H1 (cell line): ENCODE measurements around the gene HEXIM2. TPM values are rescaled to one million over a fixed set of nuclear protein-coding genes. Genes with fewer than 3 reads are reported as not detected.

Experiments used
- BACH1 ChIP-seq: IDR thresholded peaks from 2 replicates; pipeline ENCODE4 v1.6.1; 2012; ENCODE audit warnings: low read length, improper control_type of control experiment
- CBX5 ChIP-seq: fragments of 300-800, 300-1000 bp; sonication (generic); IDR thresholded peaks from 2 replicates; pipeline ENCODE4 v1.7.1; 2016; ENCODE audit warnings: antibody characterized with exemption, low read length, low read depth
- CBX8 ChIP-seq: fragments of 300-800, 300-1000 bp; sonication (generic); IDR thresholded peaks from 2 replicates; pipeline ENCODE4 v1.7.1; 2016; ENCODE audit warnings: low read depth, low read length, borderline replicate concordance
- CEBPB ChIP-seq: IDR thresholded peaks from 2 replicates; pipeline ENCODE4 v1.6.1; 2012; ENCODE audit warnings: low read depth, low read length
- CREB1 ChIP-seq: IDR thresholded peaks from 2 replicates; pipeline ENCODE4 v1.6.1; 2012; ENCODE audit warnings: inconsistent platforms
- EZH2 ChIP-seq: fragments of 200-600 bp; sonication (generic); IDR thresholded peaks from 2 replicates; pipeline ENCODE4 v1.7.1; 2012; ENCODE audit warnings: low read depth, mild to moderate bottlenecking, moderate library complexity, low read length, inconsistent platforms; ENCODE audit not compliant: severe bottlenecking
- GTF2F1 ChIP-seq: IDR thresholded peaks from 2 replicates; pipeline ENCODE4 v1.6.1; 2012; ENCODE audit warnings: low read depth, low read length, improper control_type of control experiment, borderline replicate concordance
- HDAC2 ChIP-seq, 2 experiments: fragments of 300-600 bp in 1 of 2; sonication (generic) in 1 of 2; IDR thresholded peaks; 2 replicates each; pipeline ENCODE4 v1.6.1; 2011 to 2012; ENCODE audit warnings: low read depth in 2 of 2, low read length in 2 of 2, mild to moderate bottlenecking in 2 of 2, moderate library complexity in 2 of 2, borderline replicate concordance in 1 of 2, inconsistent platforms in 1 of 2
- HDAC6 ChIP-seq: IDR thresholded peaks from one replicate; pipeline ENCODE4 v1.7.1; 2012; ENCODE audit warnings: low read depth, mild to moderate bottlenecking, inconsistent platforms, low read length, moderate library complexity
- KDM4A ChIP-seq: IDR thresholded peaks from one replicate; pipeline ENCODE4 v1.7.1; 2012; ENCODE audit warnings: low read depth, mild to moderate bottlenecking, moderate library complexity, low read length, inconsistent platforms; ENCODE audit not compliant: severe bottlenecking
- PHF8 ChIP-seq: fragments of 200-600 bp; sonication (generic); conservative IDR thresholded peaks from 2 replicates; pipeline ENCODE4 v1.7.1; 2012; ENCODE audit warnings: low read depth, mild to moderate bottlenecking, inconsistent platforms, low read length, moderate library complexity
- POLR2A ChIP-seq, 2 experiments: IDR thresholded peaks; 1 replicate in 1 of 2; 2 replicates in 1 of 2; pipeline ENCODE4 v1.6.1; 2011; ENCODE audit warnings: low read depth in 2 of 2, low read length in 2 of 2, mild to moderate bottlenecking in 2 of 2; ENCODE audit errors: control extremely low read depth in 1 of 2
- POLR2AphosphoS5 ChIP-seq: IDR thresholded peaks from 2 replicates; pipeline ENCODE4 v1.6.1; 2011; ENCODE audit warnings: low read depth, low read length
- RNF2 ChIP-seq: fragments of 200-900, 300-1000 bp; sonication (generic); IDR thresholded peaks from 2 replicates; pipeline ENCODE4 v1.7.1; 2016; ENCODE audit warnings: borderline replicate concordance, low read depth, mild to moderate bottlenecking, antibody characterized with exemption, low read length; ENCODE audit not compliant: poor library complexity, severe bottlenecking; ENCODE audit errors: missing control alignments
- RXRA ChIP-seq: IDR thresholded peaks from 2 replicates; pipeline ENCODE4 v1.6.1; 2011; ENCODE audit warnings: low read depth, mild to moderate bottlenecking, low read length, moderate library complexity; ENCODE audit not compliant: insufficient read depth
- SIRT6 ChIP-seq: IDR thresholded peaks from one replicate; pipeline ENCODE4 v1.7.1; 2012; ENCODE audit warnings: low read length, inconsistent platforms
- SP2 ChIP-seq: IDR thresholded peaks from 2 replicates; pipeline ENCODE4 v1.6.1; 2012; ENCODE audit warnings: mild to moderate bottlenecking, low read length, inconsistent platforms
- SRF ChIP-seq: IDR thresholded peaks from 2 replicates; pipeline ENCODE4 v1.6.1; 2011; ENCODE audit warnings: mild to moderate bottlenecking, low read depth, low read length, moderate library complexity
- SUZ12 ChIP-seq: fragments of 200-600 bp; sonication (generic); IDR thresholded peaks from 2 replicates; pipeline ENCODE4 v1.6.1; 2012; ENCODE audit warnings: mild to moderate bottlenecking, inconsistent platforms, low read length, moderate library complexity, mixed read lengths
- ZNF274 ChIP-seq: IDR thresholded peaks from 2 replicates; pipeline ENCODE4 v1.7.0; 2012; ENCODE audit warnings: low read length, borderline replicate concordance; ENCODE audit errors: extremely low read depth
- polyA plus RNA-seq, 7 experiments: library from polyadenylated mRNA; depleted of rRNA in 3 of 7; stranded (reverse) in 5 of 7; unstranded in 2 of 7; fragments of >200 nt in 5 of 7; fragments of 200-250 nt in 2 of 7; gene quantifications; 1 replicate in 5 of 7; 2 replicates in 1 of 7; 4 replicates in 1 of 7; pipeline versions ENCODE4 v1.2.1 to v1.2.3, GENCODE V29; 2011 to 2013; ENCODE audit warnings: missing spikeins in 2 of 7, mixed read lengths in 2 of 7
- total RNA-seq: library from RNA; stranded (reverse); fragmentation: NEBNext Ultra II Directional; extraction: Animal tissue kit (Norgen Biotek cat#: 25700); gene quantifications from 2 replicates; pipeline ENCODE4 v1.2.1, GENCODE V29; 2021
- TF ChIP-seq, protein P1 (sequence below): IDR thresholded peaks from 2 replicates; pipeline ENCODE4 v1.6.1; 2011; ENCODE audit warnings: low read length, improper control_type of control experiment
- TF ChIP-seq, protein P2 (sequence below): IDR thresholded peaks from 2 replicates; pipeline ENCODE4 v1.6.1; 2012; ENCODE audit warnings: low read length, inconsistent platforms

HEXIM2 gene
- total and polyA plus RNA-seq, 2 of the 8 experiments (the other 6 are each of a cell fraction or from before 2014, with no cell fraction given) = 7.5 to 13.2 TPM

DNA sequence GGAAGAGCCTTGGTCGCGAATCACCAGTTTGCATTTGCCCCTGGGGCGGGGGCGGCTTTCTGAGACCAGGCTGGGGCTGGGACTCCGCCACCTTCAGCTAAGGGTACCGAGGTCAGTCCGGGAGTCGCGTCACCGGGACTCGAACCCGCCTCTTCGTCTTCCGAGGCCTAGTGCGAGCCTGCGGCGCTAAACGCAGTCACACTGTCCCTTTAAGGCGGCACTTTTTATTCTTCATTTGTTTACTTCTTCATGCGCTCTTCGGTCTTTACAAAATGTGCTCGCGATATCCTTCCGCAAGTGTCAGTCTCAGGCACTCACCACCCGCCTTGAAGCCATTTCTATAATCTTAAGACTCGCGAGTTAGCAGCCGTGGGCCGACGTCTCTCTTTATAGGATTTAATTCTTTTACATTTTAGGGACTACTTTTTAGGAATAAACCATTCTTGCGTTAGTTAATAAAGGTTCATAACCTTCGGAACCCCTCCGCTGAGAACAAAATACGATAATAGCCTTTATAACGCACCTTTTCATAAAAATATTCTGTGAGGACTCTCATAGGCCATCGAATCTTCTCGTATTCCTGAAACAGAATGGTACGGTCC is 14.0 kb upstream of the HEXIM2 start (continued):
- TF ChIP-seq, protein P1, sequence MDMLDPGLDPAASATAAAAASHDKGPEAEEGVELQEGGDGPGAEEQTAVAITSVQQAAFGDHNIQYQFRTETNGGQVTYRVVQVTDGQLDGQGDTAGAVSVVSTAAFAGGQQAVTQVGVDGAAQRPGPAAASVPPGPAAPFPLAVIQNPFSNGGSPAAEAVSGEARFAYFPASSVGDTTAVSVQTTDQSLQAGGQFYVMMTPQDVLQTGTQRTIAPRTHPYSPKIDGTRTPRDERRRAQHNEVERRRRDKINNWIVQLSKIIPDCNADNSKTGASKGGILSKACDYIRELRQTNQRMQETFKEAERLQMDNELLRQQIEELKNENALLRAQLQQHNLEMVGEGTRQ = no peak
- TF ChIP-seq CREB1 = peak; percentile 45; the same call in 1 of the 2 replicates
- TF ChIP-seq CBX5 = no peak
- TF ChIP-seq KDM4A = no peak
- no peak for TF ChIP-seq BACH1
- TF ChIP-seq, protein P2, sequence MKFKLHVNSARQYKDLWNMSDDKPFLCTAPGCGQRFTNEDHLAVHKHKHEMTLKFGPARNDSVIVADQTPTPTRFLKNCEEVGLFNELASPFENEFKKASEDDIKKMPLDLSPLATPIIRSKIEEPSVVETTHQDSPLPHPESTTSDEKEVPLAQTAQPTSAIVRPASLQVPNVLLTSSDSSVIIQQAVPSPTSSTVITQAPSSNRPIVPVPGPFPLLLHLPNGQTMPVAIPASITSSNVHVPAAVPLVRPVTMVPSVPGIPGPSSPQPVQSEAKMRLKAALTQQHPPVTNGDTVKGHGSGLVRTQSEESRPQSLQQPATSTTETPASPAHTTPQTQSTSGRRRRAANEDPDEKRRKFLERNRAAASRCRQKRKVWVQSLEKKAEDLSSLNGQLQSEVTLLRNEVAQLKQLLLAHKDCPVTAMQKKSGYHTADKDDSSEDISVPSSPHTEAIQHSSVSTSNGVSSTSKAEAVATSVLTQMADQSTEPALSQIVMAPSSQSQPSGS = peak; percentile 65; the same call in 1 of the 2 replicates
- no peak for TF ChIP-seq CBX8
- TF ChIP-seq GTF2F1 = no peak
- no peak for TF ChIP-seq ZNF274
- TF ChIP-seq SIRT6 = no peak
- TF ChIP-seq SRF = peak; percentile 20; the same call in 1 of the 2 replicates
- TF ChIP-seq EZH2 = no peak
- peak; percentile 46 to 67; a peak in 1 of 4 replicates for TF ChIP-seq HDAC2 (IDR thresholded peaks at IDR 0.05; ENCODE audit: borderline replicate concordance in 1 of 2, low read depth in 2 of 2, low read length in 2 of 2)
- no peak; the same call in 1 of the 2 replicates for TF ChIP-seq PHF8
- peak in 1 of 2 experiments; percentile 58; a peak in 2 of 3 replicates for TF ChIP-seq POLR2A (IDR thresholded peaks at IDR 0.05; ENCODE audit: control extremely low read depth in 1 of 2, low read depth in 2 of 2, low read length in 2 of 2)
- no peak for TF ChIP-seq SUZ12
- no peak for TF ChIP-seq CEBPB
- no peak; the same call in 1 of the 2 replicates for TF ChIP-seq SP2
- no peak for TF ChIP-seq RXRA
- no peak; the same call in 1 of the 2 replicates for TF ChIP-seq POLR2AphosphoS5
- no peak for TF ChIP-seq HDAC6
- TF ChIP-seq RNF2 = no peak
